HEK293 (cell line): ENCODE data around the gene DNAJA3.
A peak's percentile ranks its signal among the peaks of the same experiment; 100 is the strongest.

Experiments
- CTCF ChIA-PET: fragments of 350-600 bp; formaldehyde crosslinking; extraction: SDS; loops from one replicate; lab custom pipeline; 2021; ENCODE audit warnings: antibody characterized with exemption; lab: Yijun Ruan, JAX
- POLR2A ChIA-PET: fragments of 300-600 bp; formaldehyde crosslinking; extraction: SDS; loops from one replicate; lab custom pipeline; 2020; ENCODE audit warnings: antibody characterized with exemption, inconsistent platforms; lab: Yijun Ruan, JAX
- H3K27ac ChIP-seq: fragments of 200-500 bp; sonication (Bioruptor generic); 2 replicates; pipeline ENCODE4 v1.5.1; 2014; ENCODE audit warnings: low read depth, low read length, control low read depth, inconsistent platforms; ENCODE audit errors: extremely low read depth
- H3K36me3 ChIP-seq, 2 experiments: fragments of 200-500 bp in 1 of 2; sonication (Bioruptor generic) in 1 of 2; 1 replicate in 1 of 2; 2 replicates in 1 of 2; pipeline ENCODE4 v1.5.1; 2014 to 2017; ENCODE audit warnings: inconsistent platforms in 2 of 2, low read length in 2 of 2; ENCODE audit not compliant: control insufficient read depth in 2 of 2, insufficient read depth in 1 of 2
- H3K4me1 ChIP-seq: fragments of 200-500 bp; sonication (Bioruptor generic); 2 replicates; pipeline ENCODE4 v1.5.1; 2014; ENCODE audit warnings: mild to moderate bottlenecking, low read length, inconsistent platforms; ENCODE audit not compliant: control insufficient read depth, insufficient read depth
- H3K4me3 ChIP-seq: 2 replicates; pipeline ENCODE4 v1.5.1; 2011; ENCODE audit warnings: low read depth, mild to moderate bottlenecking, control low read depth, low read length, moderate library complexity
- H3K9me3 ChIP-seq: fragments of 200-500 bp; sonication (Bioruptor generic); 2 replicates; pipeline ENCODE4 v1.5.1; 2014; ENCODE audit warnings: low read depth, low read length, inconsistent platforms; ENCODE audit not compliant: control insufficient read depth, insufficient read depth
- BCL11A ChIP-seq: fragments of 450-650 bp; formaldehyde crosslinking; IDR thresholded peaks from 2 replicates; pipeline ENCODE4 v1.5.1; 2016; ENCODE audit warnings: low read depth, missing biosample characterization, missing genetic modification characterization
- BCL11B ChIP-seq: fragments of 450-650 bp; formaldehyde crosslinking; IDR thresholded peaks from 2 replicates; pipeline ENCODE4 v1.5.1; 2016; ENCODE audit warnings: low read depth, missing biosample characterization, missing genetic modification characterization
- EGR2 ChIP-seq: fragments of 450-650 bp; formaldehyde crosslinking; IDR thresholded peaks from 2 replicates; pipeline ENCODE4 v1.5.1; 2016; ENCODE audit warnings: low read depth, missing biosample characterization, missing genetic modification characterization
- HIC1 ChIP-seq: fragments of 450-650 bp; formaldehyde crosslinking; IDR thresholded peaks from 2 replicates; pipeline ENCODE4 v1.5.1; 2016; ENCODE audit warnings: missing biosample characterization, missing genetic modification characterization
- KLF1 ChIP-seq: fragments of 450-650 bp; formaldehyde crosslinking; IDR thresholded peaks from 2 replicates; pipeline ENCODE4 v1.5.1; 2016; ENCODE audit warnings: missing biosample characterization, missing genetic modification characterization
- KLF17 ChIP-seq: fragments of 450-650 bp; formaldehyde crosslinking; IDR thresholded peaks from 2 replicates; pipeline ENCODE4 v1.5.1; 2016; ENCODE audit warnings: missing biosample characterization, missing genetic modification characterization
- KLF8 ChIP-seq: fragments of 450-650 bp; formaldehyde crosslinking; IDR thresholded peaks from 2 replicates; pipeline ENCODE4 v1.5.1; 2016; ENCODE audit warnings: missing biosample characterization, missing genetic modification characterization
- PBX3 ChIP-seq: sonication (generic); formaldehyde crosslinking; IDR thresholded peaks from 2 replicates; pipeline ENCODE4 v1.8.1; 2022; ENCODE audit warnings: mild to moderate bottlenecking, moderate library complexity, missing genetic modification reagents
- SETDB1 ChIP-seq: IDR thresholded peaks from one replicate; pipeline ENCODE4 v1.6.1; 2017; ENCODE audit warnings: mild to moderate bottlenecking, low read length, moderate library complexity, mixed read lengths; ENCODE audit not compliant: insufficient read length
- ZBTB7A ChIP-seq: fragments of 450-650 bp; formaldehyde crosslinking; IDR thresholded peaks from 2 replicates; pipeline ENCODE4 v1.5.1; 2016; ENCODE audit warnings: low read depth, missing biosample characterization, missing genetic modification characterization
- ZFHX2 ChIP-seq: fragments of 450-650 bp; formaldehyde crosslinking; conservative IDR thresholded peaks from 2 replicates; pipeline ENCODE4 v1.5.1; 2016; ENCODE audit warnings: missing biosample characterization, missing genetic modification characterization
- ZNF140 ChIP-seq: fragments of 450-650 bp; formaldehyde crosslinking; IDR thresholded peaks from 2 replicates; pipeline ENCODE4 v1.5.1; 2016; ENCODE audit warnings: missing biosample characterization, missing genetic modification characterization
- ZNF157 ChIP-seq: fragments of 450-650 bp; formaldehyde crosslinking; IDR thresholded peaks from 2 replicates; pipeline ENCODE4 v1.5.1; 2016; ENCODE audit warnings: missing biosample characterization, missing genetic modification characterization
- ZNF211 ChIP-seq: fragments of 450-650 bp; formaldehyde crosslinking; IDR thresholded peaks from 2 replicates; pipeline ENCODE4 v1.5.1; 2016; ENCODE audit warnings: low read depth, missing biosample characterization, missing genetic modification characterization
- ZNF366 ChIP-seq: fragments of 450-650 bp; formaldehyde crosslinking; conservative IDR thresholded peaks from 2 replicates; pipeline ENCODE4 v1.5.1; 2016; ENCODE audit warnings: missing biosample characterization, missing genetic modification characterization
- ZNF391 ChIP-seq: fragments of 450-650 bp; formaldehyde crosslinking; IDR thresholded peaks from 2 replicates; pipeline ENCODE4 v1.5.1; 2016; ENCODE audit warnings: low read depth, missing biosample characterization, missing genetic modification characterization, borderline replicate concordance
- ZNF394 ChIP-seq: fragments of 450-650 bp; formaldehyde crosslinking; IDR thresholded peaks from 2 replicates; pipeline ENCODE4 v1.5.1; 2016; ENCODE audit warnings: missing biosample characterization, missing genetic modification characterization, mild to moderate bottlenecking, moderate library complexity, borderline replicate concordance
- ZNF677 ChIP-seq: fragments of 450-650 bp; IDR thresholded peaks from 2 replicates; pipeline ENCODE4 v1.5.0; 2018; ENCODE audit warnings: missing biosample characterization, mild to moderate bottlenecking, missing genetic modification characterization, moderate library complexity
- ZNF768 ChIP-seq: fragments of 450-650 bp; formaldehyde crosslinking; IDR thresholded peaks from 2 replicates; pipeline ENCODE4 v1.5.1; 2018; ENCODE audit warnings: missing biosample characterization, mild to moderate bottlenecking, missing genetic modification characterization
- ZNF830 ChIP-seq: fragments of 450-650 bp; IDR thresholded peaks from 2 replicates; pipeline ENCODE4 v1.5.0; 2018; ENCODE audit warnings: missing biosample characterization, missing genetic modification characterization, low read depth, mild to moderate bottlenecking, moderate library complexity

The DNAJA3 gene

GRCh38 chr16:4376126-4376892 lies 49.4 kb upstream of the DNAJA3 start:
- ChIA-PET CTCF (interaction anchor here (0.7 to 1.6 kb wide), 2 partner anchors 14 to 17 kb away, joined by 3 to 4 read pairs; no protein-coding TSS in a partner anchor), POLR2A (no interaction called here)
- H3K9me3 ChIP-seq, result no peaks in the 10 kb centered on the region
- no peak for TF ChIP-seq ZNF677 (tag by site-specific recombination)
- 0 out of 2 replicates have a peak, but pooled peaks have one; percentile 19 for TF ChIP-seq HIC1
- TF ChIP-seq ZNF157 (tag by site-specific recombination), result no peak
- TF ChIP-seq ZNF830 (tag by site-specific recombination), result no peak
- TF ChIP-seq KLF8 (tag by site-specific recombination), result no peak
- TF ChIP-seq ZNF366 (tag by site-specific recombination), result no peak
- TF ChIP-seq KLF1, result peak; percentile 73
- no peak for TF ChIP-seq BCL11A
- TF ChIP-seq, all 188 proteins: peak for 2
- Histone ChIP-seq H3K4me1 (peaks cover 21% of the 10 kb centered on the region), H3K36me3 (peaks cover 0 to 9% of the 10 kb centered on the region in 2 experiments; a peak in 1 of 3 replicates), H3K27ac (no peak overlapping the region), H3K4me3 (no peak overlapping the region)

- H3K36me3 ChIP-seq, result peaks cover 0 to 12% of the 10 kb centered on the region in 2 experiments; a peak in 1 of 3 replicates
- peaks cover 21% of the 10 kb centered on the region for H3K4me1 ChIP-seq
- H3K4me3 ChIP-seq, result no peak overlapping the region
- TF ChIP-seq ZNF211 (tag by site-specific recombination) (no peak), ZNF394 (tag by site-specific recombination) (no peak), KLF17 (tag by site-specific recombination) (0 out of 2 replicates have a peak, but pooled peaks have one; percentile 3), ZNF768 (no peak), HIC1 (no peak), EGR2 (tag by site-specific recombination) (peak; percentile 32), SETDB1 (no peak), ZBTB7A (tag by site-specific recombination) (no peak), BCL11B (tag by site-specific recombination) (no peak), ZNF391 (tag by site-specific recombination) (no peak), ZFHX2 (tag by site-specific recombination) (peak; percentile 59), KLF1 (peak; percentile 61; the same call in 1 of the 2 replicates), PBX3 (no peak), ZNF140 (no peak)
- no peak overlapping the region for H3K27ac ChIP-seq
- POLR2A ChIA-PET, result no interaction called here
- CTCF ChIA-PET, result interaction anchor here (0.7 to 1.6 kb wide), 4 partner anchors 9 to 26 kb away, joined by 3 to 5 read pairs (median 4); no protein-coding TSS in a partner anchor
- no peaks in the 10 kb centered on the region for H3K9me3 ChIP-seq
Measured at GRCh38 chr16:4376893-4377572, 48.6 kb upstream of the DNAJA3 start.
